ENCODE measurements around the gene TSNAX.
"Not testable (repeated sequence)": the region's sequence is repeated elsewhere in the genome, so short reads cannot be mapped to it uniquely, and the experiment has no call there.

Gene TSNAX

GRCh38 chr1:231487910-231488309 lies 40.6 kb upstream of the TSNAX start:
- no peak overlapping the region for H3K4me3 ChIP-seq (ENCODE audit: control insufficient read depth, low read depth, low read length)
- no peak for TF ChIP-seq CTCF (conservative IDR thresholded peaks at IDR 0.05; ENCODE audit: control insufficient read depth, insufficient read depth, low read depth, low read length)
- DNase-seq (ENCODE audit: low read depth), result no peak

- H3K4me3 ChIP-seq (ENCODE audit: control insufficient read depth, low read depth, low read length), result no peak overlapping the region
- peak; percentile 75 for DNase-seq (ENCODE audit: low read depth)
- no peak for TF ChIP-seq CTCF (conservative IDR thresholded peaks at IDR 0.05; ENCODE audit: control insufficient read depth, insufficient read depth, low read depth, low read length)
Measured at GRCh38 chr1:231493421-231494185, 34.9 kb upstream of the TSNAX start.

GRCh38 chr1:231494439-231495110 lies 33.9 kb upstream of the TSNAX start:
- H3K4me3 ChIP-seq (ENCODE audit: control insufficient read depth, low read depth, low read length), result no peak overlapping the region
- TF ChIP-seq CTCF (conservative IDR thresholded peaks at IDR 0.05; ENCODE audit: control insufficient read depth, insufficient read depth, low read depth, low read length), result no peak
- no peak for DNase-seq (ENCODE audit: low read depth)

- H3K4me3 ChIP-seq (ENCODE audit: control insufficient read depth, low read depth, low read length), result no peak overlapping the region
- no peak for TF ChIP-seq CTCF (conservative IDR thresholded peaks at IDR 0.05; ENCODE audit: control insufficient read depth, insufficient read depth, low read depth, low read length)
- no peak for DNase-seq (ENCODE audit: low read depth)
Measured at GRCh38 chr1:231497629-231498152, 30.8 kb upstream of the TSNAX start.

- no peak for TF ChIP-seq CTCF (conservative IDR thresholded peaks at IDR 0.05; ENCODE audit: control insufficient read depth, insufficient read depth, low read depth, low read length)
Measured at GRCh38 chr1:231499148-231499763, 29.2 kb upstream of the TSNAX start.

GRCh38 chr1:231500666-231501065 lies 27.8 kb upstream of the TSNAX start:
- DNase-seq (ENCODE audit: low read depth), result no peak
- H3K4me3 ChIP-seq (ENCODE audit: control insufficient read depth, low read depth, low read length), result no peak overlapping the region
- no peak for TF ChIP-seq CTCF (conservative IDR thresholded peaks at IDR 0.05; ENCODE audit: control insufficient read depth, insufficient read depth, low read depth, low read length)

More at GRCh38 chr1:231499148-231499763, 29.2 kb upstream of the TSNAX start:
- H3K4me3 ChIP-seq (ENCODE audit: control insufficient read depth, low read depth, low read length), result no peak overlapping the region
- no peak for DNase-seq (ENCODE audit: low read depth)

GRCh38 chr1:231503168-231503567 lies 25.3 kb upstream of the TSNAX start:
- DNase-seq (ENCODE audit: low read depth); H3K4me3 ChIP-seq (ENCODE audit: control insufficient read depth, low read depth, low read length): not testable (repeated sequence)
